ENCODE measurements around the gene LSM2. TPM values are rescaled to one million over a fixed set of nuclear protein-coding genes. Genes with fewer than 3 reads are reported as not detected.

The LSM2 gene
- total and polyA plus RNA-seq, 9 of the 15 experiments (the other 6 are each of a cell fraction or from before 2014, with no cell fraction given) = 154 to 407 (median 223) TPM

DNA sequence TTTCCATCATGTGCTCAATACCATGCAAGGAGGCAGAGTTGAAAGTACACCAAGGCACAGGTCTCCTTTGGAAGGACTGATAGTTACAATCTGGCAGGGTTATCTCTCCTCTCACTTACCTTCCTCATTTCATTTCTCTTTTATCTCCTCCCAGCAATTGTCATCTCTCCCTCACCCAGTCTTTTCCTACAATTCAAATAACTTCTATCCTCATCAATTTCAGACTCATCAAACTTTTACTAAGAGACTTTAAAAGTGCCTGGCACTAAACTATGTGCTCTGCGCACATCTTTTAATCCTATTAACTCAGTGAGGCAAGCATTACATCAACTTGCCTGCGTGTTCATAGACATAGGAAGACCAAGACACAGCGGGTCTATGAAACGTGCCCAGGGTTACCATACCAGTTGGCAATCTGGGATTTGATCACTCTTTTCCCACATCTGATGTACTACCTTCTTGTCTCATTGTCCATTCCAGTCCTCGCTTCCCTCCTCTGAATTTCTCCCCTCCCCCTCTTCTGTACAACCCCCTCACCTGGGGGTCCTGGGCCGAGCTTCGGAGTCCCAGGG lies 12.4 kb downstream of the LSM2 start (continued):
- TF ChIP-seq, protein P1, sequence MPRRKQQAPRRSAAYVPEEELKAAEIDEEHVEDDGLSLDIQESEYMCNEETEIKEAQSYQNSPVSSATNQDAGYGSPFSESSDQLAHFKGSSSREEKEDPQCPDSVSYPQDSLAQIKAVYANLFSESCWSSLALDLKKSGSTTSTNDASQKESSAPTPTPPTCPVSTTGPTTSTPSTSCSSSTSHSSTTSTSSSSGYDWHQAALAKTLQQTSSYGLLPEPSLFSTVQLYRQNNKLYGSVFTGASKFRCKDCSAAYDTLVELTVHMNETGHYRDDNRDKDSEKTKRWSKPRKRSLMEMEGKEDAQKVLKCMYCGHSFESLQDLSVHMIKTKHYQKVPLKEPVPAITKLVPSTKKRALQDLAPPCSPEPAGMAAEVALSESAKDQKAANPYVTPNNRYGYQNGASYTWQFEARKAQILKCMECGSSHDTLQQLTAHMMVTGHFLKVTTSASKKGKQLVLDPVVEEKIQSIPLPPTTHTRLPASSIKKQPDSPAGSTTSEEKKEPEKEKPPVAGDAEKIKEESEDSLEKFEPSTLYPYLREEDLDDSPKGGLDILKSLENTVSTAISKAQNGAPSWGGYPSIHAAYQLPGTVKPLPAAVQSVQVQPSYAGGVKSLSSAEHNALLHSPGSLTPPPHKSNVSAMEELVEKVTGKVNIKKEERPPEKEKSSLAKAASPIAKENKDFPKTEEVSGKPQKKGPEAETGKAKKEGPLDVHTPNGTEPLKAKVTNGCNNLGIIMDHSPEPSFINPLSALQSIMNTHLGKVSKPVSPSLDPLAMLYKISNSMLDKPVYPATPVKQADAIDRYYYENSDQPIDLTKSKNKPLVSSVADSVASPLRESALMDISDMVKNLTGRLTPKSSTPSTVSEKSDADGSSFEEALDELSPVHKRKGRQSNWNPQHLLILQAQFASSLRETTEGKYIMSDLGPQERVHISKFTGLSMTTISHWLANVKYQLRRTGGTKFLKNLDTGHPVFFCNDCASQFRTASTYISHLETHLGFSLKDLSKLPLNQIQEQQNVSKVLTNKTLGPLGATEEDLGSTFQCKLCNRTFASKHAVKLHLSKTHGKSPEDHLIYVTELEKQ (CRISPR knock-in tag; IDR thresholded peaks at IDR 0.05) = peak; percentile 65; the same call in 1 of the 2 replicates
- TF ChIP-seq COPS2 (conservative IDR thresholded peaks at IDR 0.05) = no peak
- 0 out of 4 replicates have a peak, but pooled peaks of 1 of the 2 experiments have one; percentile 13 for TF ChIP-seq TBL1XR1 (IDR thresholded peaks at IDR 0.05; ENCODE audit: low read length in 2 of 2)
- peak; percentile 14; the same call in 1 of the 2 replicates for TF ChIP-seq REST (IDR thresholded peaks at IDR 0.05; ENCODE audit: borderline replicate concordance)
- no peak for TF ChIP-seq REST (CRISPR knock-in tag; IDR thresholded peaks at IDR 0.05; ENCODE audit: low read depth)
- TF ChIP-seq STAT5B (CRISPR knock-in tag; IDR thresholded peaks at IDR 0.05) = no peak
- peak; percentile 49; the same call in 1 of the 2 replicates for TF ChIP-seq ATF6 (CRISPR knock-in tag; IDR thresholded peaks at IDR 0.05)
- peak in 1 of 2 experiments; percentile 63; a peak in 1 of 4 replicates for TF ChIP-seq FOXA3 (CRISPR knock-in tag; conservative IDR thresholded peaks at IDR 0.05 in 1 of 2, IDR thresholded peaks at IDR 0.05 in 1 of 2)
- peak; percentile 68 for TF ChIP-seq BRD9 (IDR thresholded peaks at IDR 0.05; ENCODE audit: low read depth, partially characterized antibody)
- 0 out of 2 replicates have a peak, but pooled peaks have one; percentile 25 for TF ChIP-seq TOE1 (IDR thresholded peaks at IDR 0.05; ENCODE audit: borderline replicate concordance)
- TF ChIP-seq TOE1 (CRISPR knock-in tag; IDR thresholded peaks at IDR 0.05; ENCODE audit: borderline replicate concordance, low read depth) = no peak
- TF ChIP-seq CEBPB (tag; IDR thresholded peaks at IDR 0.05) = peak; percentile 38; the same call in 1 of the 2 replicates
